PFSK-1 (cell line): ENCODE results near the gene ABCF2.

Source experiments
- POLR2AphosphoS5 ChIP-seq: IDR thresholded peaks from 2 replicates; pipeline ENCODE4 v1.6.1; 2012; ENCODE audit warnings: low read depth, mild to moderate bottlenecking, control low read depth, low read length, moderate library complexity
- SIN3A ChIP-seq: IDR thresholded peaks from 2 replicates; pipeline ENCODE4 v1.6.1; 2012; ENCODE audit warnings: mild to moderate bottlenecking, low read length, moderate library complexity, borderline replicate concordance; ENCODE audit not compliant: insufficient read depth
- TAF1 ChIP-seq: IDR thresholded peaks from 2 replicates; pipeline ENCODE4 v1.6.1; 2012; ENCODE audit warnings: low read length, control low read depth, borderline replicate concordance; ENCODE audit not compliant: insufficient read depth
- TF ChIP-seq, protein P1 (sequence below), 2 experiments: IDR thresholded peaks; 2 replicates each; pipeline versions ENCODE4 v1.6.1 to v1.8.0; 2011 to 2012; ENCODE audit warnings: low read depth in 2 of 2, low read length in 2 of 2, control low read depth in 1 of 2, inconsistent platforms in 1 of 2, mild to moderate bottlenecking in 1 of 2, moderate library complexity in 1 of 2; ENCODE audit not compliant: insufficient read depth in 1 of 2

DNA sequence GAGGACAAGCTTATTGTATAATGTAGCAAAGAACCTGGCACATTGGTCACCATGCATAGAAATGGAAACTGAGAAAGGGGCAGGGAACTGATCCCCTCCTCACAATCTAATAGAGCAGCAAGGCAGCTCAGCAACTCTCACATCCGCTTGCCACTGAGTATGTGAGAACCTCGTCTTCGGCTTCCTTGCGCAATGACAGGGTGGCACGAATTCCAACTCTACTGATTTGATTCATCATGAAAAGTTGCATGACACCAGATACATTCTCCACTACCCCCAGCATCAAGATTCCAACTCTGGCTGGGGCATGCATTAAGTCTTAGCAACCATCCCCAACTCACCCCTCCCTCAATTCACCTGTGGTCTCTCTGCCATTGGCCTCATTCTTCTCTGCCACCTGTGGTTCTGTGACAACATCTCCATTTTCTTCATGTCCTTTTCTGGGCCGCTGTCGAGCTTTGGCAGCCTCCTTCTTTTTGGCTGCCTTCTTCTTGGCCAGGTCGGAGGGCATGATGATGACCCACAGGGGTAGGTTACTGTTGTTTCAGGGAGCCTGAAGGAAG, 976 bp downstream of the ABCF2 start:
- TF ChIP-seq POLR2AphosphoS5 (no peak), SIN3A (no peak), TAF1 (no peak)
- TF ChIP-seq, protein P1, sequence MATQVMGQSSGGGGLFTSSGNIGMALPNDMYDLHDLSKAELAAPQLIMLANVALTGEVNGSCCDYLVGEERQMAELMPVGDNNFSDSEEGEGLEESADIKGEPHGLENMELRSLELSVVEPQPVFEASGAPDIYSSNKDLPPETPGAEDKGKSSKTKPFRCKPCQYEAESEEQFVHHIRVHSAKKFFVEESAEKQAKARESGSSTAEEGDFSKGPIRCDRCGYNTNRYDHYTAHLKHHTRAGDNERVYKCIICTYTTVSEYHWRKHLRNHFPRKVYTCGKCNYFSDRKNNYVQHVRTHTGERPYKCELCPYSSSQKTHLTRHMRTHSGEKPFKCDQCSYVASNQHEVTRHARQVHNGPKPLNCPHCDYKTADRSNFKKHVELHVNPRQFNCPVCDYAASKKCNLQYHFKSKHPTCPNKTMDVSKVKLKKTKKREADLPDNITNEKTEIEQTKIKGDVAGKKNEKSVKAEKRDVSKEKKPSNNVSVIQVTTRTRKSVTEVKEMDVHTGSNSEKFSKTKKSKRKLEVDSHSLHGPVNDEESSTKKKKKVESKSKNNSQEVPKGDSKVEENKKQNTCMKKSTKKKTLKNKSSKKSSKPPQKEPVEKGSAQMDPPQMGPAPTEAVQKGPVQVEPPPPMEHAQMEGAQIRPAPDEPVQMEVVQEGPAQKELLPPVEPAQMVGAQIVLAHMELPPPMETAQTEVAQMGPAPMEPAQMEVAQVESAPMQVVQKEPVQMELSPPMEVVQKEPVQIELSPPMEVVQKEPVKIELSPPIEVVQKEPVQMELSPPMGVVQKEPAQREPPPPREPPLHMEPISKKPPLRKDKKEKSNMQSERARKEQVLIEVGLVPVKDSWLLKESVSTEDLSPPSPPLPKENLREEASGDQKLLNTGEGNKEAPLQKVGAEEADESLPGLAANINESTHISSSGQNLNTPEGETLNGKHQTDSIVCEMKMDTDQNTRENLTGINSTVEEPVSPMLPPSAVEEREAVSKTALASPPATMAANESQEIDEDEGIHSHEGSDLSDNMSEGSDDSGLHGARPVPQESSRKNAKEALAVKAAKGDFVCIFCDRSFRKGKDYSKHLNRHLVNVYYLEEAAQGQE (IDR thresholded peaks at IDR 0.05; ENCODE audit: insufficient read depth in 1 of 2, low read depth in 2 of 2, low read length in 2 of 2): no peak
